Thyroid gland (tissue), 4 donors: Measurements from ENCODE around the gene MPP4. TPM values are rescaled to one million over a fixed set of nuclear protein-coding genes. Genes with fewer than 3 reads are reported as not detected.

Experiments used
- DNase-seq, 2 donors: peaks; one replicate each; pipeline ENCODE4 v3.0.0-alpha.2; 2019
- H3K27ac ChIP-seq, 3 donors: fragments of 200-600 bp; sonication (generic); 1 replicate in 2 of 3; 2 replicates in 1 of 3; pipeline ENCODE4 v1.5.1; 2016 to 2019; ENCODE audit warnings: mild to moderate bottlenecking in 1 of 3, moderate library complexity in 1 of 3
- H3K27me3 ChIP-seq: fragments of 200-600 bp; sonication (generic); one replicate; pipeline ENCODE4 v1.5.1; 2019
- H3K36me3 ChIP-seq, 2 donors: fragments of 200-600 bp; sonication (generic); one replicate each; pipeline ENCODE4 v1.5.1; 2016 to 2019
- H3K4me1 ChIP-seq, 2 donors: fragments of 200-600 bp; sonication (generic); one replicate each; pipeline ENCODE4 v1.5.1; 2017 to 2019
- H3K4me3 ChIP-seq, 3 donors: fragments of 200-600 bp; sonication (generic); replicated peaks in 1 of 3; 1 replicate in 2 of 3; 2 replicates in 1 of 3; pipeline ENCODE4 v1.5.1; 2016; ENCODE audit warnings: mild to moderate bottlenecking in 1 of 3
- H3K9me3 ChIP-seq: fragments of 200-600 bp; sonication (generic); one replicate; pipeline ENCODE4 v1.5.1; 2017
- CTCF ChIP-seq, 6 experiments: fragments of 200-600 bp in 3 of 6; fragments of 450-650 bp in 3 of 6; sonication (generic) in 3 of 6; IDR thresholded peaks; one replicate each; pipeline ENCODE4 v1.5.1; 2016 to 2019; ENCODE audit warnings: antibody characterized with exemption in 6 of 6, mild to moderate bottlenecking in 2 of 6, inconsistent platforms in 1 of 6, moderate library complexity in 1 of 6
- POLR2A ChIP-seq, 2 donors: fragments of 450-650 bp; IDR thresholded peaks; one replicate each; pipeline ENCODE4 v1.6.1; 2017; ENCODE audit warnings: antibody characterized with exemption in 2 of 2, mild to moderate bottlenecking in 2 of 2, moderate library complexity in 1 of 2
- WGBS, 2 donors: methylation state at CpG; one replicate each; pipeline ENCODE4 v1.1.5; 2017; 5-methylcytosine and 5-hydroxymethylcytosine counted together
- intact Hi-C: fragments of 100-400 bp; cut with DNase I; formaldehyde crosslinking; loops from one replicate; pipeline ENCODE4 v1.15.1; 2023
- total RNA-seq, 4 donors: library from RNA; depleted of rRNA; stranded (reverse); fragments of >200 nt; gene quantifications; one replicate each; pipeline ENCODE4 v1.2.3, GENCODE V29; 2016

Gene MPP4
- total RNA-seq, 4 donors from 2014 or later: not detected

GRCh38 chr2:201697899-201698298 is 545 bp downstream of the MPP4 start:
- H3K4me3 ChIP-seq: no peak overlapping the region
- no peaks in the 10 kb centered on the region for H3K27me3 ChIP-seq
- 42 to 45% methylated on average over 2 of the region's 2 CpGs for WGBS, 2 donors
- no peaks in the 10 kb centered on the region for H3K9me3 ChIP-seq
- no peaks in the 10 kb centered on the region for H3K4me1 ChIP-seq
- intact Hi-C loops: no loop called here
- peaks cover 8 to 15% of the 10 kb centered on the region in 2 donors for H3K36me3 ChIP-seq
- H3K27ac ChIP-seq: no peak overlapping the region
- no peak for DNase-seq
- TF ChIP-seq CTCF (IDR thresholded peaks at IDR 0.05) (no peak), POLR2A (IDR thresholded peaks at IDR 0.05) (no peak)

- TF ChIP-seq POLR2A (IDR thresholded peaks at IDR 0.05) (no peak), CTCF (IDR thresholded peaks at IDR 0.05) (no peak)
- intact Hi-C loops: no loop called here
- no peak overlapping the region for H3K27ac ChIP-seq
- no peaks in the 10 kb centered on the region for H3K4me1 ChIP-seq
- 33 to 38% methylated on average over 6 of the region's 6 CpGs for WGBS, 2 donors
- no peak for DNase-seq
- H3K36me3 ChIP-seq: peaks cover under 1 to 8% of the 10 kb centered on the region in 2 donors
- H3K9me3 ChIP-seq: no peaks in the 10 kb centered on the region
- no peak overlapping the region for H3K4me3 ChIP-seq
- H3K27me3 ChIP-seq: no peaks in the 10 kb centered on the region
These were observed 2.2 kb downstream of the MPP4 start for GRCh38 chr2:201696151-201696659.

- Histone ChIP-seq H3K4me1 (no peaks in the 10 kb centered on the region), H3K27ac (no peak overlapping the region), H3K36me3 (no peaks in the 10 kb centered on the region), H3K27me3 (no peaks in the 10 kb centered on the region), H3K4me3 (no peak overlapping the region), H3K9me3 (no peaks in the 10 kb centered on the region)
- no peak for DNase-seq
- 87 to 92% methylated on average over 3 of the region's 3 CpGs for WGBS, 2 donors
- no peak for TF ChIP-seq CTCF (IDR thresholded peaks at IDR 0.05)
- no peak for TF ChIP-seq POLR2A (IDR thresholded peaks at IDR 0.05)
- intact Hi-C loops: no loop called here
These were observed 13.3 kb downstream of the MPP4 start for GRCh38 chr2:201685156-201685555.

GRCh38 chr2:201680743-201681142 is 17.7 kb downstream of the MPP4 start:
- Histone ChIP-seq H3K4me3 (no peak overlapping the region), H3K27ac (no peak overlapping the region), H3K4me1 (no peaks in the 10 kb centered on the region), H3K36me3 (no peaks in the 10 kb centered on the region), H3K27me3 (no peaks in the 10 kb centered on the region), H3K9me3 (no peaks in the 10 kb centered on the region)
- DNase-seq: peak in 1 of 2 donors; percentile 3
- TF ChIP-seq CTCF (IDR thresholded peaks at IDR 0.05): peak in 1 of 6 experiments; percentile 28
- no peak for TF ChIP-seq POLR2A (IDR thresholded peaks at IDR 0.05)
- 41 to 46% methylated on average over 9 of the region's 9 CpGs for WGBS, 2 donors
- intact Hi-C loops: no loop called here

GRCh38 chr2:201678401-201678800 is 20.0 kb downstream of the MPP4 start:
- WGBS, 2 donors: 63 to 67% methylated on average over 6 of the region's 6 CpGs
- H3K36me3 ChIP-seq: no peaks in the 10 kb centered on the region

More at GRCh38 chr2:201678401-201678800, 20.0 kb downstream of the MPP4 start:
- H3K27ac ChIP-seq: no peak overlapping the region
- H3K4me1 ChIP-seq: no peaks in the 10 kb centered on the region
- no peak for DNase-seq
- H3K9me3 ChIP-seq: no peaks in the 10 kb centered on the region
- no peaks in the 10 kb centered on the region for H3K27me3 ChIP-seq
- intact Hi-C loops: no loop called here
- TF ChIP-seq CTCF (IDR thresholded peaks at IDR 0.05) (no peak), POLR2A (IDR thresholded peaks at IDR 0.05) (no peak)
- H3K4me3 ChIP-seq: no peak overlapping the region
